ENCODE measurements around the gene SEMA3A.

The SEMA3A gene

DNA sequence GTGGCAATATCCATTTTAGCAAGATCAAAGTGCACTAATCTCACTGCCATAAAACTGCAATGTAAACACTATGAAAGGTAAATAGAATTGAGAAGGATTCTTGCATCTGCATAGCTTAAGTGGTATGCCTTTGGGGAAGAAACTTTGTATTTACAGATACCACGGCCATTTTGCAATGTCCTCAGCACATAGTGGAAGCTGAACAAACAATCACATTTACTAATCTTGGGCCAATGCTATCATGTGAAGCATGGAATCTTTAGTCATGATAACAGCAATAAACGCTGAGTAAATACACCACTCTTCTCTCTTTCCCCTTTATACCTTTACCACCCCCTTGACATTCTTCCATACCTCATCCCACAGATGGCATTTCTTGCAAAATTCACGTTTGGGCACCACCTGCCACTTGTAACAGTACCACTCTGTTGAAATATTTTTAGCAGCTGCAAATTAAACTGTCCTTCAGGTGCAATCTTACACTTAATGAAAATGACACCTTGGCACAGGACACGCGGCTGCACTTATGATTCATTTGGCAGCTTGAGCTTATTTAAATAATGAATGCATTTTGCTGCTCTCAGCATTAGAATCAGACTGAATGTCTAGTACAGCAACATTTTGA, 171.8 kb downstream of the SEMA3A start:
- Histone ChIP-seq H3K4me1 (ENCODE audit: control insufficient read depth, insufficient read depth, low read length) (no peaks in the 10 kb centered on the region), H3K4me3 (ENCODE audit: low read depth, low read length) (no peak overlapping the region), H3K36me3 (ENCODE audit: control insufficient read depth, insufficient read depth, low read length) (no peaks in the 10 kb centered on the region), H3K9me3 (ENCODE audit: control insufficient read depth, insufficient read depth, low read length) (no peaks in the 10 kb centered on the region), H3K9ac (ENCODE audit: low read depth, low read length) (no peak overlapping the region), H3K27me3 (ENCODE audit: control insufficient read depth, insufficient read depth, low read length) (no peaks in the 10 kb centered on the region)

DNA sequence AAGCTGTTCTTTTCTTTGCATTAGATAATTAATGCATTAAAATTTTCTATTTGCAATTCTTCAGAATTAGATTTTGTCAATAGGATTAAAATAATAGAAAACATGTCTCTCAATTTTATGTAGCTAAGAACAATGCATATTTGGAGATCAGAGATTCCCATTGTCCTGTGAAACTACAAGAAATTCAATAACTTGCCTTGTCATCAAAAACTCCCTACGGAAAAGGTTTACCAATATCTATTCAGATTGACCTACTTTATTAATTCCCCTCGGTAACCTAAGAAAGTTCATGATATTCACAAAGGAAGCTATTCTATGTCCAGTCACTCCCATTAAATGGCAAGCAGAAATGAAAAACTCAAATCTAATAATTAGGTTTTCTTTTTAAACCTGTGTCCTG, 172.6 kb downstream of the SEMA3A start:
- no peaks in the 10 kb centered on the region for H3K4me1 ChIP-seq (ENCODE audit: control insufficient read depth, insufficient read depth, low read length)
- no peaks in the 10 kb centered on the region for H3K9me3 ChIP-seq (ENCODE audit: control insufficient read depth, insufficient read depth, low read length)
- H3K27me3 ChIP-seq (ENCODE audit: control insufficient read depth, insufficient read depth, low read length): no peaks in the 10 kb centered on the region
- H3K36me3 ChIP-seq (ENCODE audit: control insufficient read depth, insufficient read depth, low read length): no peaks in the 10 kb centered on the region
- H3K9ac ChIP-seq (ENCODE audit: low read depth, low read length): no peak overlapping the region
- H3K4me3 ChIP-seq (ENCODE audit: low read depth, low read length): no peak overlapping the region

DNA sequence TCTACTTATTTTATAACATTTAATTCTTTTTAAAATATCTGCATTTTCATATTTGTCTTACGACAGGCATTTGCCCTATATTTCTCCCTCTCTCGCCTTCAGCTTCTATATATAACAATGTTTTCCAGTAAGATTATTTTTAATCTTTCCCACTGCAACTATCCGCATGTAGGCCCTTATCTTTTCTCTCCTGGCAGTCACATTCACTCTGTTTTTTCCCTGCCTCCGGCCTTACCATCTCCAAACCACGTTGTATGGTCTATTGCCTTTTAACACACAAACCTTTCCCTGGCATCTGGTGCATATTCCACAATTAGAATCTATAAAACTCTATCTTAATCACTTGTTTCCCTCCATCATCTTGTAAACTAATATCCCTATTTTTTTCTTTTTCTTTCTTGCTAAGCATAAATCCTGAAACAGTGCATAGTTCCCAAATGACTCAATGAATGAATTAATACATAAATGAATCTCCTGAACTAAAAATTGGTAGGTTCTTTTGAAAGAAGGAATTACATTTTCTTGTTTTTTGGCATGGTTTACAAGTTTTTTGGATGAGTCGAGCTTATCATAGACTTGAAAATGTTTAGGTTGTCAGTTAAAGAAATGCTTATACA, 173.2 kb downstream of the SEMA3A start:
- H3K4me3 ChIP-seq (ENCODE audit: low read depth, low read length): no peak overlapping the region
- H3K9me3 ChIP-seq (ENCODE audit: control insufficient read depth, insufficient read depth, low read length): no peaks in the 10 kb centered on the region
- H3K36me3 ChIP-seq (ENCODE audit: control insufficient read depth, insufficient read depth, low read length): no peaks in the 10 kb centered on the region
- H3K4me1 ChIP-seq (ENCODE audit: control insufficient read depth, insufficient read depth, low read length): no peaks in the 10 kb centered on the region
- H3K27me3 ChIP-seq (ENCODE audit: control insufficient read depth, insufficient read depth, low read length): no peaks in the 10 kb centered on the region
- no peak overlapping the region for H3K9ac ChIP-seq (ENCODE audit: low read depth, low read length)

DNA sequence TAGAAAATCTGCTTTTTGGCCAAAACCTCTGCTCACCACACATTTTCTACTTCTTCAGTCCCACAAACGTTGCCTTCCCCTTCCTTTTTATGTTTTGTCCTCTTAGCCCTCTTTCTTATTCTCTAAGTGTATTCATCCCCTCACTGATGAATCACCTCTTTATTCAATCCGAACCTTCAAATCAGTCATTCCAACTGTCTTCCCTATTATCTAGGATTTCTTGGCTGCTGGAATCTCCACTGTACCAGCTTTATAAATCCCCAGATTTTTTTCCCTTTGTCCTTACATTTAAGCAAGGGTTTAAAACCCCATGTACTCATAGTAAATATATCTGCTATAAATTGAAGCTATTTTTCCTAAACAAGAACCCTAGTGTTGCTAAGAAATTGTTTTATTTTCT, 176.9 kb downstream of the SEMA3A start:
- Histone ChIP-seq H3K9me3 (ENCODE audit: control insufficient read depth, insufficient read depth, low read length) (no peaks in the 10 kb centered on the region), H3K9ac (ENCODE audit: low read depth, low read length) (no peak overlapping the region), H3K36me3 (ENCODE audit: control insufficient read depth, insufficient read depth, low read length) (no peaks in the 10 kb centered on the region), H3K27me3 (ENCODE audit: control insufficient read depth, insufficient read depth, low read length) (no peaks in the 10 kb centered on the region), H3K4me3 (ENCODE audit: low read depth, low read length) (no peak overlapping the region), H3K4me1 (ENCODE audit: control insufficient read depth, insufficient read depth, low read length) (no peaks in the 10 kb centered on the region)

DNA sequence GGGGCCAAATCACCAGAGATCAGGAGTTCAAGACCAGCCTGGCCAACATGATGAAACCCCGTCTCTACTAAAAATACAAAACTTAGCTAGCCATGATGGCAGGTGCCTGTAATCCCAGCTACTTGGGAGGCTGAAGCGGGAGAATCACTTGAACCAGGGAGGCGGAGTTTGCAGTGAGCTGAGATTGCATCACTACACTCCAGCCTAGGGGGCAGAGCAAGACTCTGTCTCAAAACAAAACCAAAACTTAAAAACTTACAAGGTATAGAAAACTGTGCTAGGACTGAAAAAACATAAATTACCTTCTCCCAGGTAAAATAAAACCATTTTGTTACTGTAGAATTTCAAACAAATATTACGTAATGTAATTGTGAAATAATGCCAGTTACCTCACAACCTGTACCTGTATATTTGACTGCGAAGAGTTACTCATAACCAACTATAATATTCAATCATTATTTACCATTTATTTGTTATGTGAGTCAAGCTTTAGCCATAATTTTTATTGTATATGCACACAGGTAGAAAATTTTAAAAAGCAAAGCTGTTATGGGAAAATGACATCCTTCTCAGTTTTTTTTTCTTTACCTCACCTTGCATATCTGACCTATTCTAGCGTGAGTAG, 180.9 kb downstream of the SEMA3A start:
- Histone ChIP-seq H3K4me3 (ENCODE audit: low read depth, low read length) (no peak overlapping the region), H3K27me3 (ENCODE audit: control insufficient read depth, insufficient read depth, low read length) (no peaks in the 10 kb centered on the region), H3K4me1 (ENCODE audit: control insufficient read depth, insufficient read depth, low read length) (no peaks in the 10 kb centered on the region), H3K9ac (ENCODE audit: low read depth, low read length) (no peak overlapping the region), H3K36me3 (ENCODE audit: control insufficient read depth, insufficient read depth, low read length) (no peaks in the 10 kb centered on the region), H3K9me3 (ENCODE audit: control insufficient read depth, insufficient read depth, low read length) (no peaks in the 10 kb centered on the region)

DNA sequence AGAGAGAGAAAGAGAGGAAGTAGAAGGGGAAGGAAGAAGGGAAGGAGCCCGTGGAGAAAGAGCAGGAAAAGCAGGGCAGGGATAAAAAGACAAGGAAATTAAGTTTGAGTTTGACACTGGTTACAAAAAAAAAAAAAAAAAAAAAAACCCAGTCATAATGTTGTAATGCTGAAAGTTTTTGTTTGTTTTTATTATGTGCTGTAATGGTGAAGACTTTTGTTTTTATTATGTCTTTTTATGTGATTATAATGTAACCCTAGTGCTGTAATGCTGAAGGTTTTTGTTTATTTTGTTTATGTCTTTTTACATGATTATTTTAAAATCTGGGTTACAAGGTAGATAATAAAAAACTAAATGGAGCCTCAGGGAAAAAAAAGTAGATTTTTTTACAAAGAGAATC, 184.8 kb downstream of the SEMA3A start:
- Histone ChIP-seq H3K9me3 (ENCODE audit: control insufficient read depth, insufficient read depth, low read length) (no peaks in the 10 kb centered on the region), H3K27me3 (ENCODE audit: control insufficient read depth, insufficient read depth, low read length) (no peaks in the 10 kb centered on the region), H3K9ac (ENCODE audit: low read depth, low read length) (no peak overlapping the region), H3K36me3 (ENCODE audit: control insufficient read depth, insufficient read depth, low read length) (no peaks in the 10 kb centered on the region), H3K4me1 (ENCODE audit: control insufficient read depth, insufficient read depth, low read length) (no peaks in the 10 kb centered on the region), H3K4me3 (ENCODE audit: low read depth, low read length) (no peak overlapping the region)

DNA sequence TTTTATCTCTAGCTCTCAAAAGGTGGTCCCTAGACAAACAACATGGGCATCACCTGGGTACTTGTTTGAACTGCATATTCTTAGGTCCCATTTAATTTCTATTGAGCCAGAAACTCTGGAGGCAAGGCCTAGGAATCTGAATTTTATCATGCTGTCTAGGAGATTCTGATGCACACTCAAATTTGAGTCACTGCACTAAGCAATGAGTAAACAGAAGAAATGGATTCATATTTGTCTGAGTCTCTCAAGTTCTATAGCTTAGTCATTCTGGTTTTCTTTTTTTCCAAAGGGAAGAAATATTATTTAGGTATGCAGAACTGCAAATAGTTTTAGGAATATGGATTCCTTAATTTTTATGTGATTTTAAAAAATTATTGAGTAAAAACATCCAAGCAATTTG, 185.5 kb downstream of the SEMA3A start:
- Histone ChIP-seq H3K4me3 (ENCODE audit: low read depth, low read length) (no peak overlapping the region), H3K4me1 (ENCODE audit: control insufficient read depth, insufficient read depth, low read length) (no peaks in the 10 kb centered on the region), H3K9me3 (ENCODE audit: control insufficient read depth, insufficient read depth, low read length) (no peaks in the 10 kb centered on the region), H3K27me3 (ENCODE audit: control insufficient read depth, insufficient read depth, low read length) (no peaks in the 10 kb centered on the region), H3K9ac (ENCODE audit: low read depth, low read length) (no peak overlapping the region), H3K36me3 (ENCODE audit: control insufficient read depth, insufficient read depth, low read length) (no peaks in the 10 kb centered on the region)

DNA sequence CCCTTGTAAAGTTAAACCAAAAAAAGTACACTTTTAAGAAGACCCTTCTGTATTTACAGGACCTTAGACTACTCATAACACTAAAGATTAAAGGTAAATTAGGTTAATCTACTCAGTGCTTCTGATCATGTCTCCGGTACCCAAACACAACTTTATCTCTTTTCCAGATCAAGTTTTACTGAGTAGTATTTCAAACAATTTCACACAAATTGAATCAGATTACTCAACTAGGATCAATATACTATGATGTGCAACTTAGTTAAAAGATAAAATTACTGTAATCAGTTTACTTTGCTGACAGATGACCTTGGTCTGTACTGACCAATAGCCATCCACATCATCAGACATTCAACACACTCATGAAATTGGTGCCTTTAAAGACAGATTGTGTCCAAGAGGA, 191.4 kb downstream of the SEMA3A start:
- H3K4me1 ChIP-seq (ENCODE audit: control insufficient read depth, insufficient read depth, low read length): peaks cover 2% of the 10 kb centered on the region
- H3K9ac ChIP-seq (ENCODE audit: low read depth, low read length): no peak overlapping the region
- no peak overlapping the region for H3K4me3 ChIP-seq (ENCODE audit: low read depth, low read length)
- H3K27me3 ChIP-seq (ENCODE audit: control insufficient read depth, insufficient read depth, low read length): no peaks in the 10 kb centered on the region
- no peaks in the 10 kb centered on the region for H3K9me3 ChIP-seq (ENCODE audit: control insufficient read depth, insufficient read depth, low read length)
- no peaks in the 10 kb centered on the region for H3K36me3 ChIP-seq (ENCODE audit: control insufficient read depth, insufficient read depth, low read length)

DNA sequence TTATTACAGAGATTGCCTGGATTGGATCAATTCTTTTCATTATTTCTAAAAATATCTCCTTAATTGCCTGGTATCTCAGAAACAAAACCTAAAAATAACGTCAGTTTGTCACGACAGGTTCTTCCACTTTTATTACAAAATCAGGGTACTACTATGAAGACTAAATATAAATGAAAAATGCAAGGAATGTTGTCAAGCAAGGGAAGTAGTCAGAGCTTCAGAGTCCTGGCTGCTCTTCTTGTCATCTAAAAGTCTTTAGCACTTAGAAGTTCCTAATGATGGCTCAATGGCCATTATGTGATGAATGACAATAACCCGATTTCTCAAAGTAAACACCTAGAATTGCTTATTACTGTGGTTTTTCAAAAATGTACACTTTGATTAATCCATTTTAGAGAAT, 192.2 kb downstream of the SEMA3A start:
- Histone ChIP-seq H3K9ac (ENCODE audit: low read depth, low read length) (no peak overlapping the region), H3K27me3 (ENCODE audit: control insufficient read depth, insufficient read depth, low read length) (no peaks in the 10 kb centered on the region), H3K9me3 (ENCODE audit: control insufficient read depth, insufficient read depth, low read length) (no peaks in the 10 kb centered on the region), H3K4me3 (ENCODE audit: low read depth, low read length) (no peak overlapping the region), H3K4me1 (ENCODE audit: control insufficient read depth, insufficient read depth, low read length) (peaks cover 2% of the 10 kb centered on the region), H3K36me3 (ENCODE audit: control insufficient read depth, insufficient read depth, low read length) (no peaks in the 10 kb centered on the region)

DNA sequence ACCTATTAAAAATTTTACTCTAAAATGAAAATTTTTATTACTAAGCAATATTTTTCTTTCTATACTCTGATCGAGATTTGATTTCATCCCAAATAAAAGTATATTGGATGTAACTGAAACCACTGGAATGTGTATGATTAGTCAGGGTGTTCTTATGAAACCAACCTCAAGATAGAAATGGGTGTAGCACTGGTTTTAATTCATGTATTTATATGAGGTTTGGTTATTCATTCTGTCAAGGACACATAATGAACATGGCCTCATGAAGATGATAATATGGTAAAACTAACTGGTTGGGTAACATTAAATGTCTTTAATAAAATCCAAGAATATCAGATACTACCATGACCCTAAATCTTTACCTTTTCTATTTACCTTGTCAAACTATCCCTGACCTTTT, 197.7 kb downstream of the SEMA3A start:
- Histone ChIP-seq H3K9me3 (ENCODE audit: control insufficient read depth, insufficient read depth, low read length) (no peaks in the 10 kb centered on the region), H3K4me3 (ENCODE audit: low read depth, low read length) (no peak overlapping the region), H3K4me1 (ENCODE audit: control insufficient read depth, insufficient read depth, low read length) (no peaks in the 10 kb centered on the region), H3K36me3 (ENCODE audit: control insufficient read depth, insufficient read depth, low read length) (no peaks in the 10 kb centered on the region), H3K27me3 (ENCODE audit: control insufficient read depth, insufficient read depth, low read length) (no peaks in the 10 kb centered on the region), H3K9ac (ENCODE audit: low read depth, low read length) (no peak overlapping the region)

DNA sequence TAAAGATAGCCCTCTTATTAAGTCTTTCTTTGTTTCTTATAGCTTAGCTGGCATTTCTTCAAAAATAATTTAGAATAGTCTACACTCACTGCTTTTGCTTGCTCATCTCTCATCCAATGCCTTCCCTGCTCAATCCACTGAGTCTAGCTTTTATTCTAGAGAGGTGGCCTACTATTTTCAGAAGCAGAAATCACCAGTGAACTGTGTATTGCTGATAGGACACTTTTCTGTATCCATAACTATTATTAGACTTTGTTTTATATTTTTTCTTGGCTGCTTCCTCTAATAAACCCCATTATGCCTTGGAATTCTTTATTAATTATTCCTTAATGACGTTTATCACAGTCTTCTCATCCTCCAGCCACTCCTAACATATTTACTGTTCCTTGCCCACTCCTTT, 206.8 kb downstream of the SEMA3A start:
- H3K36me3 ChIP-seq (ENCODE audit: control insufficient read depth, insufficient read depth, low read length): no peaks in the 10 kb centered on the region
- H3K9me3 ChIP-seq (ENCODE audit: control insufficient read depth, insufficient read depth, low read length): no peaks in the 10 kb centered on the region
- H3K9ac ChIP-seq (ENCODE audit: low read depth, low read length): no peak overlapping the region
- H3K4me1 ChIP-seq (ENCODE audit: control insufficient read depth, insufficient read depth, low read length): no peaks in the 10 kb centered on the region
- H3K4me3 ChIP-seq (ENCODE audit: low read depth, low read length): no peak overlapping the region
- no peaks in the 10 kb centered on the region for H3K27me3 ChIP-seq (ENCODE audit: control insufficient read depth, insufficient read depth, low read length)

DNA sequence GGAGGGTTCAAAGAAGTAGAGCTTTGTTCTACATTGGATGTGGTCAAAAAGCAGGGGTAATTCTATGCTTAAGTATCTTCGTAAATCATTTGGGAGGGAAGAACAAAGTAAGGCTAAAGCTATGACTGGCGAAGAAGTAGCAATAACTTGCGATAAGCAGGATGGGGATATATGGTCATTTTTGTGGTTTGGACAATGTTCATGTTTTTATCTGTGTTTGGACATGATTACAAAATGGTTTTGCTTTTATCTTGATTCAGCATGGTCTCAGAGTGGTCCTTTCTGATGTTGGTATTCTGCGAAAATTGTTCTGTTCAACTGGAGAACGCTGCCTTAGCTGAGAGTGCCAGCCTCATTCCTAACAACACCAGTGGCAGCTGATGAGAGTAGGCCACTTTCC, 208.8 kb downstream of the SEMA3A start:
- no peaks in the 10 kb centered on the region for H3K27me3 ChIP-seq (ENCODE audit: control insufficient read depth, insufficient read depth, low read length)
- no peaks in the 10 kb centered on the region for H3K36me3 ChIP-seq (ENCODE audit: control insufficient read depth, insufficient read depth, low read length)
- no peaks in the 10 kb centered on the region for H3K9me3 ChIP-seq (ENCODE audit: control insufficient read depth, insufficient read depth, low read length)
- no peak overlapping the region for H3K9ac ChIP-seq (ENCODE audit: low read depth, low read length)
- no peak overlapping the region for H3K4me3 ChIP-seq (ENCODE audit: low read depth, low read length)
- no peaks in the 10 kb centered on the region for H3K4me1 ChIP-seq (ENCODE audit: control insufficient read depth, insufficient read depth, low read length)
